ENCODE measurements around the gene KITLG. TPM values are rescaled to one million over a fixed set of nuclear protein-coding genes. Genes with fewer than 3 reads are reported as not detected.

Gene KITLG
- total and polyA plus RNA-seq, 2 experiments from 2014 or later, result 3.1 to 10.7 TPM

DNA sequence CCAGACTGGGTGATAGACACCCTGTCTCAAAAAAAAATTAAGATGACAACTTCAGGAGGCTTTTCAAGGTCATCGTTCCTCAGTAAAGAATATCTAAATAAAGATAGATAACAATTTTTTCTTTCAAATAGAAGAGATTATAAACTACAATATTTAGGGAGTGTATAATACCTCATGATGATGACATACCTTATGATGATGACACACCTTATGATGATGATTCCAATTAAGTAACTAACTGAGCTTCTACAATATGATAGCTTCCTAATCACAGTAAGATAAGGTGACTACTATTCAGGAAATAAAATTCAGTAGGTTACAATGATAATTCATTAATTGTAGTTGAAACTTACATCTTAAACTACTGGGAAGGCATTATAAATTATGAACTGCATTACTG, 40.4 kb downstream of the KITLG start:
- peaks cover 11% of the 10 kb centered on the region; the same call in 1 of the 2 replicates for H3K9me2 ChIP-seq (ENCODE audit: insufficient read depth)
- DNase-seq (ENCODE audit: low spot score), result no peak
- no peak overlapping the region for H3K4me3 ChIP-seq
- H3K27me3 ChIP-seq (ENCODE audit: insufficient read depth), result no peaks in the 10 kb centered on the region
- H3K36me3 ChIP-seq (ENCODE audit: insufficient read depth), result no peaks in the 10 kb centered on the region
- H3K9me3 Mint-ChIP-seq, result no peaks in the 10 kb centered on the region
- H4K20me1 ChIP-seq (replicated peaks; ENCODE audit: insufficient read depth), result no peaks in the 10 kb centered on the region
- H3K4me3 Mint-ChIP-seq, result no peak overlapping the region
- H3K36me3 Mint-ChIP-seq (ENCODE audit: low read depth), result peaks cover 8% of the 10 kb centered on the region; the same call in 2 of the 3 replicates
- H3K4me1 Mint-ChIP-seq, result no peaks in the 10 kb centered on the region
- H3K27me3 Mint-ChIP-seq (ENCODE audit: insufficient read depth, low read depth, poor library complexity), result no peaks in the 10 kb centered on the region
- H3K27ac ChIP-seq (ENCODE audit: low read depth), result no peak overlapping the region
- no peaks in the 10 kb centered on the region for H3K79me2 ChIP-seq (replicated peaks; ENCODE audit: insufficient read depth)
- H3F3A ChIP-seq (replicated peaks; ENCODE audit: low read depth), result no peaks in the 10 kb centered on the region
- H3K4me2 ChIP-seq, result no peak overlapping the region
- TF ChIP-seq STAT1 (IDR thresholded peaks at IDR 0.05; ENCODE audit: unreplicated experiment), result no peak
- TF ChIP-seq JUNB (IDR thresholded peaks at IDR 0.05; ENCODE audit: unreplicated experiment), result no peak
- no peak for TF ChIP-seq ZNF331 (CRISPR knock-in tag; IDR thresholded peaks at IDR 0.05; ENCODE audit: low read depth)
- no peak for TF ChIP-seq ZNF114 (CRISPR knock-in tag; IDR thresholded peaks at IDR 0.05)
- no peak for TF ChIP-seq CREB1 (CRISPR knock-in tag; IDR thresholded peaks at IDR 0.05; ENCODE audit: low read depth)
- TF ChIP-seq EZH2phosphoT487 (IDR thresholded peaks at IDR 0.05; ENCODE audit: unreplicated experiment), result no peak
- TF ChIP-seq EZH2 (IDR thresholded peaks at IDR 0.05; ENCODE audit: low read depth, unreplicated experiment), result no peak
- TF ChIP-seq, protein P1, sequence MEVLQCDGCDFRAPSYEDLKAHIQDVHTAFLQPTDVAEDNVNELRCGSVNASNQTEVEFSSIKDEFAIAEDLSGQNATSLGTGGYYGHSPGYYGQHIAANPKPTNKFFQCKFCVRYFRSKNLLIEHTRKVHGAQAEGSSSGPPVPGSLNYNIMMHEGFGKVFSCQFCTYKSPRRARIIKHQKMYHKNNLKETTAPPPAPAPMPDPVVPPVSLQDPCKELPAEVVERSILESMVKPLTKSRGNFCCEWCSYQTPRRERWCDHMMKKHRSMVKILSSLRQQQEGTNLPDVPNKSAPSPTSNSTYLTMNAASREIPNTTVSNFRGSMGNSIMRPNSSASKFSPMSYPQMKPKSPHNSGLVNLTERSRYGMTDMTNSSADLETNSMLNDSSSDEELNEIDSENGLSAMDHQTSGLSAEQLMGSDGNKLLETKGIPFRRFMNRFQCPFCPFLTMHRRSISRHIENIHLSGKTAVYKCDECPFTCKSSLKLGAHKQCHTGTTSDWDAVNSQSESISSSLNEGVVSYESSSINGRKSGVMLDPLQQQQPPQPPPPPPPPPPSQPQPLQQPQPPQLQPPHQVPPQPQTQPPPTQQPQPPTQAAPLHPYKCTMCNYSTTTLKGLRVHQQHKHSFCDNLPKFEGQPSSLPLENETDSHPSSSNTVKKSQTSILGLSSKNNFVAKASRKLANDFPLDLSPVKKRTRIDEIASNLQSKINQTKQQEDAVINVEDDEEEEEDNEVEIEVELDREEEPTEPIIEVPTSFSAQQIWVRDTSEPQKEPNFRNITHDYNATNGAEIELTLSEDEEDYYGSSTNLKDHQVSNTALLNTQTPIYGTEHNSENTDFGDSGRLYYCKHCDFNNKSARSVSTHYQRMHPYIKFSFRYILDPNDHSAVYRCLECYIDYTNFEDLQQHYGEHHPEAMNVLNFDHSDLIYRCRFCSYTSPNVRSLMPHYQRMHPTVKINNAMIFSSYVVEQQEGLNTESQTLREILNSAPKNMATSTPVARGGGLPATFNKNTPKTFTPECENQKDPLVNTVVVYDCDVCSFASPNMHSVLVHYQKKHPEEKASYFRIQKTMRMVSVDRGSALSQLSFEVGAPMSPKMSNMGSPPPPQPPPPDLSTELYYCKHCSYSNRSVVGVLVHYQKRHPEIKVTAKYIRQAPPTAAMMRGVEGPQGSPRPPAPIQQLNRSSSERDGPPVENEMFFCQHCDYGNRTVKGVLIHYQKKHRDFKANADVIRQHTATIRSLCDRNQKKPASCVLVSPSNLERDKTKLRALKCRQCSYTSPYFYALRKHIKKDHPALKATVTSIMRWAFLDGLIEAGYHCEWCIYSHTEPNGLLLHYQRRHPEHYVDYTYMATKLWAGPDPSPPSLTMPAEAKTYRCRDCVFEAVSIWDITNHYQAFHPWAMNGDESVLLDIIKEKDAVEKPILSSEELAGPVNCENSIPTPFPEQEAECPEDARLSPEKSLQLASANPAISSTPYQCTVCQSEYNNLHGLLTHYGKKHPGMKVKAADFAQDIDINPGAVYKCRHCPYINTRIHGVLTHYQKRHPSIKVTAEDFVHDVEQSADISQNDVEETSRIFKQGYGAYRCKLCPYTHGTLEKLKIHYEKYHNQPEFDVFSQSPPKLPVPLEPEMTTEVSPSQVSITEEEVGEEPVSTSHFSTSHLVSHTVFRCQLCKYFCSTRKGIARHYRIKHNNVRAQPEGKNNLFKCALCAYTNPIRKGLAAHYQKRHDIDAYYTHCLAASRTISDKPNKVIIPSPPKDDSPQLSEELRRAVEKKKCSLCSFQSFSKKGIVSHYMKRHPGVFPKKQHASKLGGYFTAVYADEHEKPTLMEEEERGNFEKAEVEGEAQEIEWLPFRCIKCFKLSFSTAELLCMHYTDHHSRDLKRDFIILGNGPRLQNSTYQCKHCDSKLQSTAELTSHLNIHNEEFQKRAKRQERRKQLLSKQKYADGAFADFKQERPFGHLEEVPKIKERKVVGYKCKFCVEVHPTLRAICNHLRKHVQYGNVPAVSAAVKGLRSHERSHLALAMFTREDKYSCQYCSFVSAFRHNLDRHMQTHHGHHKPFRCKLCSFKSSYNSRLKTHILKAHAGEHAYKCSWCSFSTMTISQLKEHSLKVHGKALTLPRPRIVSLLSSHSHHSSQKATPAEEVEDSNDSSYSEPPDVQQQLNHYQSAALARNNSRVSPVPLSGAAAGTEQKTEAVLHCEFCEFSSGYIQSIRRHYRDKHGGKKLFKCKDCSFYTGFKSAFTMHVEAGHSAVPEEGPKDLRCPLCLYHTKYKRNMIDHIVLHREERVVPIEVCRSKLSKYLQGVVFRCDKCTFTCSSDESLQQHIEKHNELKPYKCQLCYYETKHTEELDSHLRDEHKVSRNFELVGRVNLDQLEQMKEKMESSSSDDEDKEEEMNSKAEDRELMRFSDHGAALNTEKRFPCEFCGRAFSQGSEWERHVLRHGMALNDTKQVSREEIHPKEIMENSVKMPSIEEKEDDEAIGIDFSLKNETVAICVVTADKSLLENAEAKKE (CRISPR knock-in tag; IDR thresholded peaks at IDR 0.05), result no peak
- TF ChIP-seq, protein P2, sequence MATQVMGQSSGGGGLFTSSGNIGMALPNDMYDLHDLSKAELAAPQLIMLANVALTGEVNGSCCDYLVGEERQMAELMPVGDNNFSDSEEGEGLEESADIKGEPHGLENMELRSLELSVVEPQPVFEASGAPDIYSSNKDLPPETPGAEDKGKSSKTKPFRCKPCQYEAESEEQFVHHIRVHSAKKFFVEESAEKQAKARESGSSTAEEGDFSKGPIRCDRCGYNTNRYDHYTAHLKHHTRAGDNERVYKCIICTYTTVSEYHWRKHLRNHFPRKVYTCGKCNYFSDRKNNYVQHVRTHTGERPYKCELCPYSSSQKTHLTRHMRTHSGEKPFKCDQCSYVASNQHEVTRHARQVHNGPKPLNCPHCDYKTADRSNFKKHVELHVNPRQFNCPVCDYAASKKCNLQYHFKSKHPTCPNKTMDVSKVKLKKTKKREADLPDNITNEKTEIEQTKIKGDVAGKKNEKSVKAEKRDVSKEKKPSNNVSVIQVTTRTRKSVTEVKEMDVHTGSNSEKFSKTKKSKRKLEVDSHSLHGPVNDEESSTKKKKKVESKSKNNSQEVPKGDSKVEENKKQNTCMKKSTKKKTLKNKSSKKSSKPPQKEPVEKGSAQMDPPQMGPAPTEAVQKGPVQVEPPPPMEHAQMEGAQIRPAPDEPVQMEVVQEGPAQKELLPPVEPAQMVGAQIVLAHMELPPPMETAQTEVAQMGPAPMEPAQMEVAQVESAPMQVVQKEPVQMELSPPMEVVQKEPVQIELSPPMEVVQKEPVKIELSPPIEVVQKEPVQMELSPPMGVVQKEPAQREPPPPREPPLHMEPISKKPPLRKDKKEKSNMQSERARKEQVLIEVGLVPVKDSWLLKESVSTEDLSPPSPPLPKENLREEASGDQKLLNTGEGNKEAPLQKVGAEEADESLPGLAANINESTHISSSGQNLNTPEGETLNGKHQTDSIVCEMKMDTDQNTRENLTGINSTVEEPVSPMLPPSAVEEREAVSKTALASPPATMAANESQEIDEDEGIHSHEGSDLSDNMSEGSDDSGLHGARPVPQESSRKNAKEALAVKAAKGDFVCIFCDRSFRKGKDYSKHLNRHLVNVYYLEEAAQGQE (IDR thresholded peaks at IDR 0.05; ENCODE audit: unreplicated experiment), result no peak
- TF ChIP-seq POLR2AphosphoS5 (IDR thresholded peaks at IDR 0.05; ENCODE audit: low read depth), result no peak
- TF ChIP-seq, protein P3, sequence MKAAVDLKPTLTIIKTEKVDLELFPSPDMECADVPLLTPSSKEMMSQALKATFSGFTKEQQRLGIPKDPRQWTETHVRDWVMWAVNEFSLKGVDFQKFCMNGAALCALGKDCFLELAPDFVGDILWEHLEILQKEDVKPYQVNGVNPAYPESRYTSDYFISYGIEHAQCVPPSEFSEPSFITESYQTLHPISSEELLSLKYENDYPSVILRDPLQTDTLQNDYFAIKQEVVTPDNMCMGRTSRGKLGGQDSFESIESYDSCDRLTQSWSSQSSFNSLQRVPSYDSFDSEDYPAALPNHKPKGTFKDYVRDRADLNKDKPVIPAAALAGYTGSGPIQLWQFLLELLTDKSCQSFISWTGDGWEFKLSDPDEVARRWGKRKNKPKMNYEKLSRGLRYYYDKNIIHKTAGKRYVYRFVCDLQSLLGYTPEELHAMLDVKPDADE (IDR thresholded peaks at IDR 0.05), result no peak
- TF ChIP-seq, protein P4, sequence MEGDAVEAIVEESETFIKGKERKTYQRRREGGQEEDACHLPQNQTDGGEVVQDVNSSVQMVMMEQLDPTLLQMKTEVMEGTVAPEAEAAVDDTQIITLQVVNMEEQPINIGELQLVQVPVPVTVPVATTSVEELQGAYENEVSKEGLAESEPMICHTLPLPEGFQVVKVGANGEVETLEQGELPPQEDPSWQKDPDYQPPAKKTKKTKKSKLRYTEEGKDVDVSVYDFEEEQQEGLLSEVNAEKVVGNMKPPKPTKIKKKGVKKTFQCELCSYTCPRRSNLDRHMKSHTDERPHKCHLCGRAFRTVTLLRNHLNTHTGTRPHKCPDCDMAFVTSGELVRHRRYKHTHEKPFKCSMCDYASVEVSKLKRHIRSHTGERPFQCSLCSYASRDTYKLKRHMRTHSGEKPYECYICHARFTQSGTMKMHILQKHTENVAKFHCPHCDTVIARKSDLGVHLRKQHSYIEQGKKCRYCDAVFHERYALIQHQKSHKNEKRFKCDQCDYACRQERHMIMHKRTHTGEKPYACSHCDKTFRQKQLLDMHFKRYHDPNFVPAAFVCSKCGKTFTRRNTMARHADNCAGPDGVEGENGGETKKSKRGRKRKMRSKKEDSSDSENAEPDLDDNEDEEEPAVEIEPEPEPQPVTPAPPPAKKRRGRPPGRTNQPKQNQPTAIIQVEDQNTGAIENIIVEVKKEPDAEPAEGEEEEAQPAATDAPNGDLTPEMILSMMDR (conservative IDR thresholded peaks at IDR 0.05; ENCODE audit: low read depth in 2 of 2), result no peak
- no peak for TF ChIP-seq NANOG (IDR thresholded peaks at IDR 0.05; ENCODE audit: borderline replicate concordance)
- no peaks in the 10 kb centered on the region for H3K4me1 ChIP-seq (ENCODE audit: insufficient read depth)
- no peak overlapping the region for H3K27ac Mint-ChIP-seq
- H2AFZ ChIP-seq, result no peak overlapping the region
- no peak for ATAC-seq

Data from GM23338 (cell line).